ENCODE measurements around the gene SPATA6. TPM values are rescaled to one million over a fixed set of nuclear protein-coding genes. Genes with fewer than 3 reads are reported as not detected.

Gene SPATA6
- total and polyA plus RNA-seq, 2 donors (not counting 1 experiment from before 2014, with no cell fraction given): 6.8 to 8.9 TPM

- Histone ChIP-seq H3K9ac (ENCODE audit: insufficient read depth, low read length) (no peak overlapping the region), H2AFZ (ENCODE audit: low read length) (no peak overlapping the region), H3K27me3 (ENCODE audit: control insufficient read depth, insufficient read depth, low read length) (no peaks in the 10 kb centered on the region), H3K36me3 (ENCODE audit: control insufficient read depth, insufficient read depth, low read length) (no peaks in the 10 kb centered on the region), H3K27ac (ENCODE audit: insufficient read depth, low read length) (no peak overlapping the region), H4K20me1 (ENCODE audit: control insufficient read depth, extremely low read depth, insufficient read depth, low read length) (no peaks in the 10 kb centered on the region), H3K9me3 (ENCODE audit: control insufficient read depth, insufficient read depth, low read depth, low read length) (no peaks in the 10 kb centered on the region), H3K4me3 (replicated peaks in 1 of 4; ENCODE audit: control extremely low read depth in 1 of 4, insufficient read depth in 1 of 4, low read depth in 3 of 4, low read length in 4 of 4) (no peak overlapping the region), H3K4me2 (ENCODE audit: extremely low read depth, insufficient read depth, low read length) (no peak overlapping the region), H3K79me2 (ENCODE audit: control insufficient read depth, insufficient read depth, low read length) (no peaks in the 10 kb centered on the region), H3K4me1 (ENCODE audit: control insufficient read depth, extremely low read depth, insufficient read depth, low read length) (no peaks in the 10 kb centered on the region)
- TF ChIP-seq EZH2 (IDR thresholded peaks at IDR 0.05; ENCODE audit: low read length, missing control alignments): no peak
- DNase-seq (ENCODE audit: low read depth in 2 of 2): no peak
Observed at GRCh38 chr1:48371598-48371997, 100.4 kb downstream of the SPATA6 start.

GRCh38 chr1:48362901-48363300 is 109.1 kb downstream of the SPATA6 start:
- Histone ChIP-seq H3K36me3 (ENCODE audit: control insufficient read depth, insufficient read depth, low read length) (no peaks in the 10 kb centered on the region), H4K20me1 (ENCODE audit: control insufficient read depth, extremely low read depth, insufficient read depth, low read length) (no peaks in the 10 kb centered on the region), H3K9me3 (ENCODE audit: control insufficient read depth, insufficient read depth, low read depth, low read length) (no peaks in the 10 kb centered on the region), H3K9ac (ENCODE audit: insufficient read depth, low read length) (no peak overlapping the region), H3K4me2 (ENCODE audit: extremely low read depth, insufficient read depth, low read length) (no peak overlapping the region), H3K27ac (ENCODE audit: insufficient read depth, low read length) (no peak overlapping the region), H3K4me3 (replicated peaks in 1 of 4; ENCODE audit: control extremely low read depth in 1 of 4, insufficient read depth in 1 of 4, low read depth in 3 of 4, low read length in 4 of 4) (no peak overlapping the region), H3K79me2 (ENCODE audit: control insufficient read depth, insufficient read depth, low read length) (no peaks in the 10 kb centered on the region), H2AFZ (ENCODE audit: low read length) (no peak overlapping the region), H3K4me1 (ENCODE audit: control insufficient read depth, extremely low read depth, insufficient read depth, low read length) (no peaks in the 10 kb centered on the region), H3K27me3 (ENCODE audit: control insufficient read depth, insufficient read depth, low read length) (no peaks in the 10 kb centered on the region)
- DNase-seq (ENCODE audit: low read depth in 2 of 2): peak in 1 of 2 donors; percentile 11
- TF ChIP-seq EZH2 (IDR thresholded peaks at IDR 0.05; ENCODE audit: low read length, missing control alignments) (no peak), CTCF (conservative IDR thresholded peaks at IDR 0.05 in 1 of 2, IDR thresholded peaks at IDR 0.05 in 1 of 2; ENCODE audit: low read depth in 1 of 2, low read length in 2 of 2) (no peak)

- H4K20me1 ChIP-seq (ENCODE audit: control insufficient read depth, extremely low read depth, insufficient read depth, low read length): no peaks in the 10 kb centered on the region
- no peaks in the 10 kb centered on the region for H3K36me3 ChIP-seq (ENCODE audit: control insufficient read depth, insufficient read depth, low read length)
- H3K9ac ChIP-seq (ENCODE audit: insufficient read depth, low read length): no peak overlapping the region
- H3K79me2 ChIP-seq (ENCODE audit: control insufficient read depth, insufficient read depth, low read length): no peaks in the 10 kb centered on the region
- DNase-seq (ENCODE audit: low read depth in 2 of 2): peak in 1 of 2 donors; percentile 9
- no peak for TF ChIP-seq EZH2 (IDR thresholded peaks at IDR 0.05; ENCODE audit: low read length, missing control alignments)
- TF ChIP-seq CTCF (conservative IDR thresholded peaks at IDR 0.05 in 1 of 2, IDR thresholded peaks at IDR 0.05 in 1 of 2; ENCODE audit: low read depth in 1 of 2, low read length in 2 of 2): no peak
- no peaks in the 10 kb centered on the region for H3K4me1 ChIP-seq (ENCODE audit: control insufficient read depth, extremely low read depth, insufficient read depth, low read length)
- no peaks in the 10 kb centered on the region for H3K27me3 ChIP-seq (ENCODE audit: control insufficient read depth, insufficient read depth, low read length)
- H3K9me3 ChIP-seq (ENCODE audit: control insufficient read depth, insufficient read depth, low read depth, low read length): no peaks in the 10 kb centered on the region
- no peak overlapping the region for H3K4me2 ChIP-seq (ENCODE audit: extremely low read depth, insufficient read depth, low read length)
- no peak overlapping the region for H2AFZ ChIP-seq (ENCODE audit: low read length)
- no peak overlapping the region for H3K4me3 ChIP-seq (replicated peaks in 1 of 4; ENCODE audit: control extremely low read depth in 1 of 4, insufficient read depth in 1 of 4, low read depth in 3 of 4, low read length in 4 of 4)
- H3K27ac ChIP-seq (ENCODE audit: insufficient read depth, low read length): no peak overlapping the region
Observed at GRCh38 chr1:48356901-48357300, 115.1 kb downstream of the SPATA6 start.

Data from fibroblast of lung (primary cell).